ENCODE results near the gene ADGRF1. TPM values are rescaled to one million over a fixed set of nuclear protein-coding genes. Genes with fewer than 3 reads are reported as not detected.

ADGRF1 gene
- polyA plus RNA-seq, 1 of the 3 experiments (the other 2 are of a cell fraction), result not detected

GRCh38 chr6:47047097-47047478 is 5.0 kb upstream of the ADGRF1 start:
- Histone ChIP-seq H3K79me2 (ENCODE audit: insufficient read depth) (no peaks in the 10 kb centered on the region), H3K4me2 (peak overlapping the region; percentile 22; the same call in 1 of the 2 replicates), H2AFZ (ENCODE audit: low read depth) (no peak overlapping the region), H3K4me1 (ENCODE audit: control insufficient read depth in 1 of 2, insufficient read depth in 2 of 2, low read depth in 1 of 2, low read length in 1 of 2) (peaks cover 0 to 2% of the 10 kb centered on the region in 2 experiments; a peak in 2 of 4 replicates), H3F3A (replicated peaks; ENCODE audit: insufficient read depth) (no peaks in the 10 kb centered on the region), H3K27me3 (ENCODE audit: insufficient read depth) (peaks cover 5% of the 10 kb centered on the region; the same call in 1 of the 2 replicates), H3K9me3 (no peaks in the 10 kb centered on the region), H3K36me3 (replicated peaks in 1 of 2; ENCODE audit: control insufficient read depth in 1 of 2, insufficient read depth in 2 of 2, low read length in 1 of 2) (no peaks in the 10 kb centered on the region), H3K9ac (no peak overlapping the region), H4K20me1 (ENCODE audit: insufficient read depth) (no peaks in the 10 kb centered on the region), H3K9me2 (no peaks in the 10 kb centered on the region), H3K4me3 (ENCODE audit: low read depth in 2 of 2, low read length in 1 of 2) (no peak overlapping the region), H3K27ac (ENCODE audit: low read depth in 2 of 2, low read length in 1 of 2) (no peak overlapping the region)
- DNase-seq, result no peak
- TF ChIP-seq NFIC (IDR thresholded peaks at IDR 0.05; ENCODE audit: borderline replicate concordance) (no peak), SIN3A (IDR thresholded peaks at IDR 0.05; ENCODE audit: borderline replicate concordance, low read depth, low read length) (no peak), RFX5 (IDR thresholded peaks at IDR 0.05; ENCODE audit: low read length) (no peak), FOXJ3 (CRISPR knock-in tag; IDR thresholded peaks at IDR 0.05) (no peak), EZH2phosphoT487 (IDR thresholded peaks at IDR 0.05; ENCODE audit: borderline replicate concordance, low read depth) (no peak), YY1 (IDR thresholded peaks at IDR 0.05; ENCODE audit: low read depth) (no peak), ZBTB33 (IDR thresholded peaks at IDR 0.05; ENCODE audit: borderline replicate concordance, low read depth) (no peak), ELF1 (IDR thresholded peaks at IDR 0.05) (no peak), IRF3 (IDR thresholded peaks at IDR 0.05; ENCODE audit: low read depth, low read length) (no peak), POLR2AphosphoS5 (IDR thresholded peaks at IDR 0.05; ENCODE audit: low read depth, low read length) (no peak), CTCF (IDR thresholded peaks at IDR 0.05) (no peak), MXI1 (IDR thresholded peaks at IDR 0.05; ENCODE audit: low read depth, low read length) (no peak), USF2 (IDR thresholded peaks at IDR 0.05; ENCODE audit: borderline replicate concordance, low read depth, low read length) (no peak), FOSL2 (IDR thresholded peaks at IDR 0.05; ENCODE audit: borderline replicate concordance, low read depth) (no peak), TCF12 (IDR thresholded peaks at IDR 0.05) (no peak), GATA2 (CRISPR knock-in tag; IDR thresholded peaks at IDR 0.05) (no peak), EP300 (IDR thresholded peaks at IDR 0.05; ENCODE audit: borderline replicate concordance in 1 of 2, low read depth in 1 of 2, low read length in 1 of 2) (no peak)
- CTCF ChIA-PET, result interaction anchor here (0.6 to 4.5 kb wide), 21 partner anchors 11 to 199 kb away, joined by 3 to 47 read pairs (median 5); no protein-coding TSS in a partner anchor
- 35% methylated on average over 3 of the region's 3 CpGs for WGBS (ENCODE audit: low lambda C conversion rate)
- POLR2A ChIA-PET, result no interaction called here
